GM12865 (cell line): ENCODE data around the gene PEX16.
"Not testable (repeated sequence)": the region's sequence is repeated elsewhere in the genome, so short reads cannot be mapped to it uniquely, and the experiment has no call there.

Experiments used
- DNase-seq: peaks from one replicate; pipeline ENCODE4 v3.0.0; 2010; ENCODE audit warnings: low read depth
- H3K4me3 ChIP-seq: 2 replicates; pipeline ENCODE4 v1.5.1; 2011; ENCODE audit warnings: mild to moderate bottlenecking, low read depth, low read length, control low read depth
- TF ChIP-seq, protein P1 (sequence below): IDR thresholded peaks from 2 replicates; pipeline ENCODE4 v1.5.1; 2011; ENCODE audit warnings: low read length, control low read depth, low read depth, inconsistent platforms; ENCODE audit not compliant: insufficient read depth; ENCODE audit errors: missing control alignments

The PEX16 gene

DNA sequence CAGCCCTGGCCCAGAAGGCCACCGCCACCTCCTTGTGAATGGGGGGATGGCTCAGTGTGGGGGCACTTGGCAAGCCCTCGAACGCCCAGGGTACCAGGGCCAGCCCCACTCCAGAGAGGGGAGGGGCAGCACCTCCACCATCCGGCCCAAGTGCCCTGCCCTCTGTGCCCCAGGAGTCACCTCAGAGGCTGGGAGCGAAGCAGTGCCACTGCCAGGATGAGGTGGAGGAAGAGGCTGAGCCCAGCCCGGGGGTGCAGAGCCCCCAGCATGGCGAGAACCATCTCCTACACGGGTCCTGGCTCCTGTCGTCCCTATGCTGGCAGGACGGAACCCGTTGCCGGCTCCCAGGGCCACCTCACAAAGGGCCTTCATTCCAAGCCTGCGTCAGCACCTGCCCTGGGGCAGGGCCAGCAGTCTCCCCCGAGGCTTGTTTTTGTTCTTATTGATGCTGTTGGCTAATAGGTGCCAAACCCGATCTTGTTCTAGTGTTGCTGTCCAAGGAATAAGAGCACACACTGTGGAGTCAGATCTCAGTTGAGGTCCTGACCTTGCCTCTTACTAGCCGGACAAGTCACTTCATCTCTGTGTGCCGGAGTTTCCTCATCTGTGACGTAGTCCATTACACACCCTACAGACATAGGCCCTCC is 10.6 kb downstream of the PEX16 start, which contains the start of gene FREY1:
Gene FREY1, minus strand, starts transcription at position 307 of the 647 bp plus-strand sequence. Its CDS starts 26 bp downstream, at position 281.
- H3K4me3 ChIP-seq, result no peak within 1 kb of the TSS
- TF ChIP-seq, protein P1, sequence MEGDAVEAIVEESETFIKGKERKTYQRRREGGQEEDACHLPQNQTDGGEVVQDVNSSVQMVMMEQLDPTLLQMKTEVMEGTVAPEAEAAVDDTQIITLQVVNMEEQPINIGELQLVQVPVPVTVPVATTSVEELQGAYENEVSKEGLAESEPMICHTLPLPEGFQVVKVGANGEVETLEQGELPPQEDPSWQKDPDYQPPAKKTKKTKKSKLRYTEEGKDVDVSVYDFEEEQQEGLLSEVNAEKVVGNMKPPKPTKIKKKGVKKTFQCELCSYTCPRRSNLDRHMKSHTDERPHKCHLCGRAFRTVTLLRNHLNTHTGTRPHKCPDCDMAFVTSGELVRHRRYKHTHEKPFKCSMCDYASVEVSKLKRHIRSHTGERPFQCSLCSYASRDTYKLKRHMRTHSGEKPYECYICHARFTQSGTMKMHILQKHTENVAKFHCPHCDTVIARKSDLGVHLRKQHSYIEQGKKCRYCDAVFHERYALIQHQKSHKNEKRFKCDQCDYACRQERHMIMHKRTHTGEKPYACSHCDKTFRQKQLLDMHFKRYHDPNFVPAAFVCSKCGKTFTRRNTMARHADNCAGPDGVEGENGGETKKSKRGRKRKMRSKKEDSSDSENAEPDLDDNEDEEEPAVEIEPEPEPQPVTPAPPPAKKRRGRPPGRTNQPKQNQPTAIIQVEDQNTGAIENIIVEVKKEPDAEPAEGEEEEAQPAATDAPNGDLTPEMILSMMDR, result no peak
- DNase-seq, result no peak

DNA sequence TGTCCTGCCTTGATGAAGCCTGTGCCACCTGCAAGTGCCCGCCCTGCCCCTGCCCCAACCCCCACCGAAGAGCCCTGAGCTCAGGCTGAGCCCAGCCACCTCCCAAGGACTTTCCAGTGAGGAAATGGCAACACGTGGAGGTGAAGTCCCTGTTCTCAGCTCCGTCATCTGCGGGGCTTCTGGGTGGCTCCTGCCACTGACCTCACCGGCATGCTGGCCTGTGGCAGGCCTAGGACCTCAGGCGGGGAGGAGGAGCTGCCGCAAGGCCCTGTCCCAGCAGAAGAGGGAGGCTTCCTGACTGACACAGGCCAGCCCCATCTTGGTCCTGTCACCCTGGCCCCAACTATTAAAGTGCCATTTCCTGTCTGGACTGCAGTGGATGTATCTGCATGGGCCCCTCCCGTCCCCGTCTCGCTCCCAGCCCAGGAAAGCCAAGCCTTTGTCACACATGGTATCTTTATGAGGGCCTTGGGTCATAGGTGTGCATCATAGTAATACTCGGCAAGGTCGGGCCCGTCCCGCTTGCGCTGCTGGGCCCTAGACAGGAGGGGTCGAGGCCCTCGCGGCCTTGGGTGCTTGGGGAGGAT is 11.5 kb downstream of the PEX16 start:
- TF ChIP-seq, protein P1, result no peak
- DNase-seq, result peak; percentile 23
- no peak overlapping the region for H3K4me3 ChIP-seq

DNA sequence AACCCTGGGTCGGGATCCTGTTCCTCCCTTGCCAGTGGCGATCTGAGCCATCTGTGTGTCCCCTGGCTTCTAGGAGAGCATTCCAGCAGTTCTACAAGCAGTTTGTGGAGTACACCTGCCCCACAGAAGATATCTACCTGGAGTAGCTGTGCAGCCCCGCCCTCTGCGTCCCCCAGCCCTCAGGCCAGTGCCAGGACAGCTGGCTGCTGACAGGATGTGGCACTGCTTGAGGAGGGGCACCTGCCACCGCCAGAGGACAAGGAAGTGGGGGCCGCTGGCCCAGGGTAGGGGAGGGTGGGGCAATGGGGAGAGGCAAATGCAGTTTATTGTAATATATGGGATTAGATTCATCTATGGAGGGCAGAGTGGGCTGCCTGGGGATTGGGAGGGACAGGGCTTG is 12.1 kb downstream of the PEX16 start:
- not testable (repeated sequence) for H3K4me3 ChIP-seq, DNase-seq

DNA sequence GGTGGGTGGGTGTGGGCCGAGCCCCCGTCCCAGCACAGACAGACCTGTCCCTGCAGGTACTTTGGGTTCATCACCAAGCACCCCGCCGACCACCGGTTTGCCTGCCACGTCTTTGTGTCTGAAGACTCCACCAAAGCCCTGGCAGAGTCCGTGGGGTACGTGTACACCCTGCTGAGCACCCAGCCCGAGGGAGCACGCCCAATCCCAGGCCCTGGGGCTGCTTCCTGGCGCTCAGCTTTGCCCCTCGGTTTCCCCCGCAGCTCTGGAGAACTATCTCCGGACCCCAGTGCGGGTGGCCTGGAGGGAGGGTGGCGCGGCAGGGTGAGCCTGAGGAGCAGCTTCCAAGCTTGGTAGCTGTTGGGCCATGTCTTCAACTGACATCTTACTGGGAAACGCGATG is 12.6 kb downstream of the PEX16 start:
- TF ChIP-seq, protein P1, result no peak
- no peak overlapping the region for H3K4me3 ChIP-seq
- DNase-seq, result no peak

DNA sequence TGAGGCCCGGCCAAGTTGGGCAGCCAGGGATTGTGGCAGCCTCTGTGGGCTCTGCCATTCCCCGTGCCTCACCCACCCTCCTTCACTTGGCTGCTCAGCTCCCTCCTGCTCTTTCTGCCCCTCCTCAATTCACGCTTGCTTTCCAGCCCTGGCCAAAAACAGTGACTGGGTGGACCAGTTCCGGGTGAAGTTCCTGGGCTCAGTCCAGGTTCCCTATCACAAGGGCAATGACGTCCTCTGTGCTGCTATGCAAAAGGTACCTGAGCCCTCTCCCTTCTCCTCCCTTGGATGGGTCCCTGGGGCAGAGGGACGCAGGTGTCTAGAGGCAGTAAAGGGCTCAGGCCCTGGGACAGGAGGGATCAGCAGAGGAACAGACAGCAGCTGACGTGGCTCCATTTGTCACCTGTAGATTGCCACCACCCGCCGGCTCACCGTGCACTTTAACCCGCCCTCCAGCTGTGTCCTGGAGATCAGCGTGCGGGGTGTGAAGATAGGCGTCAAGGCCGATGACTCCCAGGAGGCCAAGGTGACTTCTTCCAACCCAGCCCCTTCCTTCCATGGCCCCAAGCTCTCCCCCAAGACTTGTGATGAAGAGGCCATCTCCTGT is 13.3 kb downstream of the PEX16 start:
- no peak overlapping the region for H3K4me3 ChIP-seq
- no peak for DNase-seq
- TF ChIP-seq, protein P1, result no peak

DNA sequence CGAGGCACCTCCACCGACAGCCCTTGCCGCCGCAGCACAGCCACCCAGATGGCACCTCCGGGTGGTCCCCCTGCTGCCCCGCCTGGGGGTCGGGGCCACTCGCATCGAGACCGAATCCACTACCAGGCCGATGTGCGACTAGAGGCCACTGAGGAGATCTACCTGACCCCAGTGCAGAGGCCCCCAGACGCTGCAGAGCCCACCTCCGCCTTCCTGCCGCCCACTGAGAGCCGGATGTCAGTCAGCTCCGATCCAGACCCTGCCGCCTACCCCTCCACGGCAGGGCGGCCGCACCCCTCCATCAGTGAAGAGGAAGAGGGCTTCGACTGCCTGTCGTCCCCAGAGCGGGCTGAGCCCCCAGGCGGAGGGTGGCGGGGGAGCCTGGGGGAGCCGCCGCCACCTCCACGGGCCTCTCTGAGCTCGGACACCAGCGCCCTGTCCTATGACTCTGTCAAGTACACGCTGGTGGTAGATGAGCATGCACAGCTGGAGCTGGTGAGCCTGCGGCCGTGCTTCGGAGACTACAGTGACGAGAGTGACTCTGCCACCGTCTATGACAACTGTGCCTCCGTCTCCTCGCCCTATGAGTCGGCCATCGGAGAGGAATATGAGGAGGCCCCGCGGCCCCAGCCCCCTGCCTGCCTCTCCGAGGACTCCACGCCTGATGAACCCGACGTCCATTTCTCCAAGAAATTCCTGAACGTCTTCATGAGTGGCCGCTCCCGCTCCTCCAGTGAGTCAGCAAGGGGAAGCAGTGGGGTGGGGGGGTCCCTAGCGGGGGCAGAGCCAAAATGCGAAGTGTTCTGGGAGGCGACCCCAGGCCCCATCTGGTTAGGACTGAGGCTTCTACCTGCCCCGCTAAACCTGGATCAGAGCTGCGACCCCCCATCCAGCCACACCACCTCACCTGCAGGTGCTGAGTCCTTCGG is 15.0 kb downstream of the PEX16 start:
- H3K4me3 ChIP-seq, result no peak overlapping the region
- TF ChIP-seq, protein P1, result no peak
- DNase-seq, result no peak

DNA sequence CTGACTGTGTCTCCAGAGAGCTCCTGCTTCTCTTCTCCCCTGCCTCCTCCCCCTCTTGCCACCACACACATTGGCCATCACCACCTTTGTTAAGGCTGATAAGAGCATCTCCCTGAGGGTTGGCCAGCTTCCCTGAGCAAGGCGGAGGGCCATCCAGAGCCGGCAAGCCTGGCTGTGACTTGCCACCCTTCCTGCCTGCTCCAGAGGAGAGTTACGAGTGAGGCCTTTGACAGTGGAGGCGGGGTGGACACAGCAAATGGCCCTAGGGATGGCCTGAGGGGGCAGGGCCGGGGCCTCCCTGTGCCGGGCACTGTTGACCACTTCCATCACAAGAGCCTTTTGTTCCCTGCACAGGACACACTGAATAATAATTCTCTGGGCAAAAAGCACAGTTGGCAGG is 16.1 kb downstream of the PEX16 start:
- TF ChIP-seq, protein P1, result no peak
- DNase-seq, result no peak
- H3K4me3 ChIP-seq, result no peak overlapping the region
